Uterus (tissue), 2 donors: ENCODE results near the gene AMBRA1.

Experiments
- POLR2A ChIP-seq, 2 donors: fragments of 450-650 bp; IDR thresholded peaks; one replicate each; pipeline ENCODE4 v1.6.1; 2016; ENCODE audit warnings: antibody characterized with exemption in 2 of 2, mild to moderate bottlenecking in 1 of 2, moderate library complexity in 1 of 2
- TF ChIP-seq, protein P1 (sequence below), 4 experiments: fragments of 200-600 bp in 2 of 4; fragments of 450-650 bp in 2 of 4; sonication (generic) in 2 of 4; IDR thresholded peaks; one replicate each; pipeline ENCODE4 v1.5.1; 2016 to 2019; ENCODE audit warnings: antibody characterized with exemption in 4 of 4, mild to moderate bottlenecking in 2 of 4, moderate library complexity in 1 of 4

- TF ChIP-seq, protein P1, sequence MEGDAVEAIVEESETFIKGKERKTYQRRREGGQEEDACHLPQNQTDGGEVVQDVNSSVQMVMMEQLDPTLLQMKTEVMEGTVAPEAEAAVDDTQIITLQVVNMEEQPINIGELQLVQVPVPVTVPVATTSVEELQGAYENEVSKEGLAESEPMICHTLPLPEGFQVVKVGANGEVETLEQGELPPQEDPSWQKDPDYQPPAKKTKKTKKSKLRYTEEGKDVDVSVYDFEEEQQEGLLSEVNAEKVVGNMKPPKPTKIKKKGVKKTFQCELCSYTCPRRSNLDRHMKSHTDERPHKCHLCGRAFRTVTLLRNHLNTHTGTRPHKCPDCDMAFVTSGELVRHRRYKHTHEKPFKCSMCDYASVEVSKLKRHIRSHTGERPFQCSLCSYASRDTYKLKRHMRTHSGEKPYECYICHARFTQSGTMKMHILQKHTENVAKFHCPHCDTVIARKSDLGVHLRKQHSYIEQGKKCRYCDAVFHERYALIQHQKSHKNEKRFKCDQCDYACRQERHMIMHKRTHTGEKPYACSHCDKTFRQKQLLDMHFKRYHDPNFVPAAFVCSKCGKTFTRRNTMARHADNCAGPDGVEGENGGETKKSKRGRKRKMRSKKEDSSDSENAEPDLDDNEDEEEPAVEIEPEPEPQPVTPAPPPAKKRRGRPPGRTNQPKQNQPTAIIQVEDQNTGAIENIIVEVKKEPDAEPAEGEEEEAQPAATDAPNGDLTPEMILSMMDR (IDR thresholded peaks at IDR 0.05) = no peak
- TF ChIP-seq POLR2A (IDR thresholded peaks at IDR 0.05) = no peak
Measured at GRCh38 chr11:46435679-46436078, 158.1 kb downstream of the AMBRA1 start.
